ENCODE data around the gene USF2. TPM values are rescaled to one million over a fixed set of nuclear protein-coding genes. Genes with fewer than 3 reads are reported as not detected.
A peak's percentile ranks its signal among the peaks of the same experiment; 100 is the strongest.

Gene USF2
- total RNA-seq, 4 donors from 2014 or later, result 95.9 to 207 (median 140) TPM

DNA sequence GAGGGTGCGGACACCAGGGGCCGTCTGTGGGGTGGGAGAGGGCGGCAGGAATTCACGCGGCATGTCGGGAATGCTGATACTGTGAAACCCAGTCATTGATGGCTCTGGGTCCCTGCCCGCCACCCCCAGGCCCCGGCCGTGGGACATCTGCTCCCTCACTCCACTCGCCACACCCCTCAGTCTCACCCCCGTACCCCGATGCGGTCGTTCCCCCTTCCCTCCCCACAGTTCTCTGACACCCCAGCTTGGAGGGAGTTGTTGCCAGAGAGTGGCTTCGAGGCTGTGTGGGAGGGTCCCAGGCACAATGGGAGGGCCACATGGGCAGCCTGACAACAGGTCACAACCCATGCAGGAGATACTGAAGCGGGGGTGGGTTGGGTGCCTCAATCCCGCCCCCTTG is 25.0 kb downstream of the USF2 start:
- Histone ChIP-seq H3K27me3 (peaks cover 34% of the 10 kb centered on the region), H3K36me3 (no peaks in the 10 kb centered on the region), H3K9me3 (no peaks in the 10 kb centered on the region), H3K27ac (no peak overlapping the region), H3K4me3 (no peak overlapping the region), H3K4me1 (no peaks in the 10 kb centered on the region)
- intact Hi-C loops (cut with DNase I; ENCODE audit: low total_unique reads), result no loop called here
- no peak for TF ChIP-seq POLR2AphosphoS5 (IDR thresholded peaks at IDR 0.05)
- no peak for TF ChIP-seq POLR2A (IDR thresholded peaks at IDR 0.05)
- TF ChIP-seq, protein P1, sequence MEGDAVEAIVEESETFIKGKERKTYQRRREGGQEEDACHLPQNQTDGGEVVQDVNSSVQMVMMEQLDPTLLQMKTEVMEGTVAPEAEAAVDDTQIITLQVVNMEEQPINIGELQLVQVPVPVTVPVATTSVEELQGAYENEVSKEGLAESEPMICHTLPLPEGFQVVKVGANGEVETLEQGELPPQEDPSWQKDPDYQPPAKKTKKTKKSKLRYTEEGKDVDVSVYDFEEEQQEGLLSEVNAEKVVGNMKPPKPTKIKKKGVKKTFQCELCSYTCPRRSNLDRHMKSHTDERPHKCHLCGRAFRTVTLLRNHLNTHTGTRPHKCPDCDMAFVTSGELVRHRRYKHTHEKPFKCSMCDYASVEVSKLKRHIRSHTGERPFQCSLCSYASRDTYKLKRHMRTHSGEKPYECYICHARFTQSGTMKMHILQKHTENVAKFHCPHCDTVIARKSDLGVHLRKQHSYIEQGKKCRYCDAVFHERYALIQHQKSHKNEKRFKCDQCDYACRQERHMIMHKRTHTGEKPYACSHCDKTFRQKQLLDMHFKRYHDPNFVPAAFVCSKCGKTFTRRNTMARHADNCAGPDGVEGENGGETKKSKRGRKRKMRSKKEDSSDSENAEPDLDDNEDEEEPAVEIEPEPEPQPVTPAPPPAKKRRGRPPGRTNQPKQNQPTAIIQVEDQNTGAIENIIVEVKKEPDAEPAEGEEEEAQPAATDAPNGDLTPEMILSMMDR (IDR thresholded peaks at IDR 0.05), result no peak
- no peak for TF ChIP-seq EP300 (IDR thresholded peaks at IDR 0.05; ENCODE audit: low read depth)
- 47 to 62% methylated on average over 5 to 15 of the region's 17 CpGs for WGBS, 2 donors (ENCODE audit: low coverage in 1 of 2)
- in situ Hi-C loops (cut with MboI; ENCODE audit: low pct_ligation_motif_present in 1 of 4, low pct_unique_long_range_greater_than_20kb in 1 of 4, low sequenced_read_pairs in 3 of 4), result no loop called here
- no peak for DNase-seq

DNA sequence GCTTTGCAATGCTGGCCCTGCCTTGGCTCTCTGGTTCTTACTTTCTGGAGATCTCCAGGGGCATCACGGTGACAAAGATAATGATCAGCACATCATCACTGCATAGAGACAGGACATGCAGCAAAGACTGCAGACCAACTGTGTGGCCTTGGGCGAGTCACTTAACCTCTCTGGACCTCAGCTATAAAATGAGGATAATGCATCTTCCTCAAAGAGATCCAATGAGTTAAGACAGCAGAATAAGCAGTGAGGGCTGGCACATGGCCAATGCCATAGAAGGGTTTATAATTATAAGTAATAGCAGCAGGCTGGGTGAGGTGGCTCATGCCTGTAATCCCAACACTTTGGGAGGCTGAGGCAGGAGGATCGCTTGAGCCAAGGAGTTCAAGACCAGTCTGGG is 25.6 kb downstream of the USF2 start:
- Histone ChIP-seq H3K4me3 (no peak overlapping the region), H3K36me3 (no peaks in the 10 kb centered on the region), H3K9me3 (no peaks in the 10 kb centered on the region), H3K27ac (no peak overlapping the region), H3K27me3 (peaks cover 32% of the 10 kb centered on the region), H3K4me1 (no peaks in the 10 kb centered on the region)
- TF ChIP-seq, protein P1 (IDR thresholded peaks at IDR 0.05), result no peak
- TF ChIP-seq POLR2A (IDR thresholded peaks at IDR 0.05) (no peak), EP300 (IDR thresholded peaks at IDR 0.05; ENCODE audit: low read depth) (no peak), POLR2AphosphoS5 (IDR thresholded peaks at IDR 0.05) (no peak)
- DNase-seq, result no peak
- intact Hi-C loops (cut with DNase I; ENCODE audit: low total_unique reads) (no loop called here), in situ Hi-C loops (cut with MboI; ENCODE audit: low pct_ligation_motif_present in 1 of 4, low pct_unique_long_range_greater_than_20kb in 1 of 4, low sequenced_read_pairs in 3 of 4) (no loop called here)
- whole genome bisulfite sequencing, 2 donors (ENCODE audit: low coverage in 1 of 2), result 62 to 80% methylated on average over 1 to 3 of the region's 3 CpGs

DNA sequence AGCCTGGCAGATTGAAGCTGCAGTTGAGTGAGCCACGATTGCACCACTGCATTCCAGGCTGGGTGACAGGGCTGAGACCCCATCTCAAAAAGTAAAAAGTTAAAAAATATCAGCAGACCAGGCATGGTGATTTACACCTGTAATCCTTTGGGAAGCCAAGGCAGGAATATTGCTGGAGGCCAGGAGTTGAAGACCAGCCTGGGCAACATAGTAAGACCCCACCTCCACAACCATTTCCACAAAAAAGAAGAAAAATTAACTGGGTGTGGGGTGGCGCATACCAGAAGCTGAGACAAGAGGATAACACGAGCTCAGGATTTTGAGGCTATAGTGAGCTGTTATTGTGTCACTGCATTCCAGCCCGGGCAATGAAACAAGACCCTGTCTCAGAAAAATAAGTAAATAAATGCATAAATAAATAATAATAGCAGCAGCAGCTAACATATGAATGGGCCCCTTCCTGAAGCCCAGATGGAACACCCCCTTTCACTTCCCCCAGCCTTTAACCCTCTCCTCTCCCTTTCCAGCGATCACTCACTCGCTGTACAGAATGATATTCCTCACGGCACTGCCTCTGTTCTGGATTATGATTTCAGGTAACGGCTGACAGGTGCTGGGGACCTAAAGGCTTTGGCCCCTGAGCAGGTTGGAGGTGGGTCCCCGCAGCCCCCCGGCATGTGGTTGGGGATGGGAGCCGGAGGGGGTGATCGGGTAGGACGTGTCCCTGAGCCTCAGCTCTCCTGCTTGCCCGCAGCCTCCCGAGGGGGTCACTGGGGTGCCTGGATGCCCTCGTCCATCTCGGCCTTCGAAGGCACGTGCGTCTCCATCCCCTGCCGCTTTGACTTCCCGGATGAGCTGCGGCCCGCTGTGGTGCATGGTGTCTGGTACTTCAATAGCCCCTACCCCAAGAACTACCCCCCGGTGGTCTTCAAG is 26.4 kb downstream of the USF2 start:
- no peaks in the 10 kb centered on the region for H3K4me1 ChIP-seq
- 55 to 71% methylated on average over 4 to 25 of the region's 25 CpGs for WGBS, 2 donors (ENCODE audit: low coverage in 1 of 2)
- in situ Hi-C loops (cut with MboI; ENCODE audit: low pct_ligation_motif_present in 1 of 4, low pct_unique_long_range_greater_than_20kb in 1 of 4, low sequenced_read_pairs in 3 of 4) (no loop called here), intact Hi-C loops (cut with DNase I; ENCODE audit: low total_unique reads) (no loop called here)
- H3K4me3 ChIP-seq, result no peak overlapping the region
- no peaks in the 10 kb centered on the region for H3K9me3 ChIP-seq
- TF ChIP-seq POLR2A (IDR thresholded peaks at IDR 0.05) (no peak), POLR2AphosphoS5 (IDR thresholded peaks at IDR 0.05) (no peak), EP300 (IDR thresholded peaks at IDR 0.05; ENCODE audit: low read depth) (no peak)
- TF ChIP-seq, protein P1 (IDR thresholded peaks at IDR 0.05), result no peak
- DNase-seq, result no peak
- H3K27ac ChIP-seq, result no peak overlapping the region
- peaks cover 32% of the 10 kb centered on the region for H3K27me3 ChIP-seq
- H3K36me3 ChIP-seq, result no peaks in the 10 kb centered on the region

DNA sequence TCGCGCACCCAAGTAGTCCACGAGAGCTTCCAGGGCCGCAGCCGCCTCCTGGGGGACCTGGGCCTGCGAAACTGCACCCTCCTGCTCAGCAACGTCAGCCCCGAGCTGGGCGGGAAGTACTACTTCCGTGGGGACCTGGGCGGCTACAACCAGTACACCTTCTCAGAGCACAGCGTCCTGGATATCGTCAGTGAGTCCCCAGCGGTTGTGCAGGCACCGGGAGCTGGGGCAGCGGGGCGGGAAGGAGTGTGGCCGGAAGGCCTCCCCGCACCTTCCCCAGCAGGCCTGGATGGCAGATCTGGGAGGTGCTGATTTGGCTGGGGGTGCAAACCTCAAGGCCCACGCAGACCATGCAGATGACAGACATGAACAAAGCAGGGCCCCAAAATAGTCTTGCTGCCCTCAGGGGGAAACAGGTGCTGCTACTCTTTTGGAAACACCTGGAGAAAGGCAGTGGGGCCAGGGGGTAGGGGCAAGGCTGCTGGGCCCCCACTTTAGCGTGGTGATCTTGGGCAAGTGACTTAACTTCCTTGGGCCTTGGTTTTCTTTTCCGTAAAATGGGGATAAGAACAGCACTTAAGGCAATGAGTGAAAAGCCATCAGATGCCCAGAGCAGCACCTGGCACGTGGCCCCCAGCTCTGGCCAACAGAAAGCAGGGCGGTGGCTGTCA is 27.2 kb downstream of the USF2 start:
- 51 to 55% methylated on average over 5 to 24 of the region's 24 CpGs for WGBS, 2 donors (ENCODE audit: low coverage in 1 of 2)
- intact Hi-C loops (cut with DNase I; ENCODE audit: low total_unique reads), result no loop called here
- in situ Hi-C loops (cut with MboI; ENCODE audit: low pct_ligation_motif_present in 1 of 4, low pct_unique_long_range_greater_than_20kb in 1 of 4, low sequenced_read_pairs in 3 of 4), result no loop called here
- H3K4me1 ChIP-seq, result no peaks in the 10 kb centered on the region
- DNase-seq, result peak; percentile 16
- peaks cover 24% of the 10 kb centered on the region for H3K27me3 ChIP-seq
- no peaks in the 10 kb centered on the region for H3K36me3 ChIP-seq
- no peaks in the 10 kb centered on the region for H3K9me3 ChIP-seq
- H3K4me3 ChIP-seq, result no peak overlapping the region
- H3K27ac ChIP-seq, result no peak overlapping the region
- TF ChIP-seq POLR2A (IDR thresholded peaks at IDR 0.05) (no peak), POLR2AphosphoS5 (IDR thresholded peaks at IDR 0.05) (no peak), EP300 (IDR thresholded peaks at IDR 0.05; ENCODE audit: low read depth) (no peak)
- TF ChIP-seq, protein P1 (IDR thresholded peaks at IDR 0.05), result no peak
